Measurements from ENCODE around the gene ABTB1. TPM values are rescaled to one million over a fixed set of nuclear protein-coding genes. Genes with fewer than 3 reads are reported as not detected.

ABTB1 gene
- total and polyA plus RNA-seq, 5 donors from 2014 or later: 120 to 130 (median 123) TPM

- no peak overlapping the region for H3K27ac Mint-ChIP-seq
- peaks cover 11% of the 10 kb centered on the region for H3K27me3 Mint-ChIP-seq
- H3K36me3 Mint-ChIP-seq: no peaks in the 10 kb centered on the region
- no peaks in the 10 kb centered on the region for H3K4me1 ChIP-seq (ENCODE audit: control insufficient read depth, insufficient read depth, low read length, poor library complexity, severe bottlenecking)
- ATAC-seq (ENCODE audit: low read depth in 2 of 2): no peak
- DNase-seq: no peak
- no peak overlapping the region for H3K27ac ChIP-seq (ENCODE audit: insufficient read depth, low read length, poor library complexity, severe bottlenecking)
- H3K9me3 Mint-ChIP-seq: no peaks in the 10 kb centered on the region
- H3K36me3 ChIP-seq (ENCODE audit: control insufficient read depth, insufficient read depth, low read length): no peaks in the 10 kb centered on the region
- no peaks in the 10 kb centered on the region for H3K27me3 ChIP-seq (ENCODE audit: control insufficient read depth, insufficient read depth, low read length)
- H3K4me1 Mint-ChIP-seq: no peaks in the 10 kb centered on the region
- peak overlapping the region in 1 of 4 donors; percentile 61 for H3K4me3 Mint-ChIP-seq
- no peaks in the 10 kb centered on the region for H3K9me3 ChIP-seq (ENCODE audit: control insufficient read depth in 2 of 2, low read length in 2 of 2)
- no peak overlapping the region for H3K4me3 ChIP-seq (ENCODE audit: low read depth, low read length)
Measured at GRCh38 chr3:127718245-127718915, 45.6 kb downstream of the ABTB1 start.

- DNase-seq (no peak), ATAC-seq (ENCODE audit: low read depth in 2 of 2) (no peak)
- no peaks in the 10 kb centered on the region for H3K36me3 ChIP-seq (ENCODE audit: control insufficient read depth, insufficient read depth, low read length)
- H3K36me3 Mint-ChIP-seq: no peaks in the 10 kb centered on the region
- H3K9me3 Mint-ChIP-seq: peaks cover 0 to 2% (median 0%) of the 10 kb centered on the region in 7 donors
- no peak overlapping the region for H3K4me3 ChIP-seq (ENCODE audit: low read depth, low read length)
- no peaks in the 10 kb centered on the region for H3K9me3 ChIP-seq (ENCODE audit: control insufficient read depth in 2 of 2, low read length in 2 of 2)
- H3K4me3 Mint-ChIP-seq: no peak overlapping the region
- H3K4me1 Mint-ChIP-seq: no peaks in the 10 kb centered on the region
- H3K27me3 ChIP-seq (ENCODE audit: control insufficient read depth, insufficient read depth, low read length): no peaks in the 10 kb centered on the region
- H3K27ac ChIP-seq (ENCODE audit: insufficient read depth, low read length, poor library complexity, severe bottlenecking): no peak overlapping the region
- no peak overlapping the region for H3K27ac Mint-ChIP-seq
- peaks cover 16% of the 10 kb centered on the region for H3K27me3 Mint-ChIP-seq
- no peaks in the 10 kb centered on the region for H3K4me1 ChIP-seq (ENCODE audit: control insufficient read depth, insufficient read depth, low read length, poor library complexity, severe bottlenecking)
Measured at GRCh38 chr3:127718916-127719290, 46.2 kb downstream of the ABTB1 start.

- ATAC-seq (ENCODE audit: low read depth in 2 of 2) (no peak), DNase-seq (no peak)
- Histone ChIP-seq H3K9me3 (ENCODE audit: control insufficient read depth in 2 of 2, low read length in 2 of 2) (no peaks in the 10 kb centered on the region), H3K4me3 (ENCODE audit: low read depth, low read length) (no peak overlapping the region), H3K27ac (ENCODE audit: insufficient read depth, low read length, poor library complexity, severe bottlenecking) (no peak overlapping the region), H3K4me1 (ENCODE audit: control insufficient read depth, insufficient read depth, low read length, poor library complexity, severe bottlenecking) (no peaks in the 10 kb centered on the region), H3K36me3 (ENCODE audit: control insufficient read depth, insufficient read depth, low read length) (no peaks in the 10 kb centered on the region), H3K27me3 (ENCODE audit: control insufficient read depth, insufficient read depth, low read length) (no peaks in the 10 kb centered on the region)
- Mint-ChIP-seq H3K9me3 (peaks cover 0 to 2% (median 0%) of the 10 kb centered on the region in 7 donors), H3K27ac (no peak overlapping the region), H3K4me1 (no peaks in the 10 kb centered on the region), H3K4me3 (no peak overlapping the region), H3K36me3 (no peaks in the 10 kb centered on the region), H3K27me3 (peaks cover 18% of the 10 kb centered on the region)
Measured at GRCh38 chr3:127719369-127719768, 46.6 kb downstream of the ABTB1 start.

GRCh38 chr3:127720161-127720823 is 47.5 kb downstream of the ABTB1 start:
- no peaks in the 10 kb centered on the region for H3K36me3 ChIP-seq (ENCODE audit: control insufficient read depth, insufficient read depth, low read length)
- H3K4me1 Mint-ChIP-seq: no peaks in the 10 kb centered on the region
- no peaks in the 10 kb centered on the region for H3K4me1 ChIP-seq (ENCODE audit: control insufficient read depth, insufficient read depth, low read length, poor library complexity, severe bottlenecking)
- H3K27ac ChIP-seq (ENCODE audit: insufficient read depth, low read length, poor library complexity, severe bottlenecking): no peak overlapping the region
- H3K27me3 Mint-ChIP-seq: peaks cover 23% of the 10 kb centered on the region
- H3K9me3 Mint-ChIP-seq: peaks cover 0 to 2% (median 0%) of the 10 kb centered on the region in 7 donors
- H3K4me3 Mint-ChIP-seq: no peak overlapping the region
- no peaks in the 10 kb centered on the region for H3K36me3 Mint-ChIP-seq
- no peaks in the 10 kb centered on the region for H3K27me3 ChIP-seq (ENCODE audit: control insufficient read depth, insufficient read depth, low read length)
- no peaks in the 10 kb centered on the region for H3K9me3 ChIP-seq (ENCODE audit: control insufficient read depth in 2 of 2, low read length in 2 of 2)
- H3K4me3 ChIP-seq (ENCODE audit: low read depth, low read length): no peak overlapping the region
- DNase-seq (no peak), ATAC-seq (ENCODE audit: low read depth in 2 of 2) (no peak)
- H3K27ac Mint-ChIP-seq: no peak overlapping the region

GRCh38 chr3:127720985-127721935 is 48.5 kb downstream of the ABTB1 start:
- Histone ChIP-seq H3K9me3 (ENCODE audit: control insufficient read depth in 2 of 2, low read length in 2 of 2) (no peaks in the 10 kb centered on the region), H3K4me3 (ENCODE audit: low read depth, low read length) (no peak overlapping the region), H3K4me1 (ENCODE audit: control insufficient read depth, insufficient read depth, low read length, poor library complexity, severe bottlenecking) (no peaks in the 10 kb centered on the region), H3K27me3 (ENCODE audit: control insufficient read depth, insufficient read depth, low read length) (no peaks in the 10 kb centered on the region), H3K36me3 (ENCODE audit: control insufficient read depth, insufficient read depth, low read length) (no peaks in the 10 kb centered on the region), H3K27ac (ENCODE audit: insufficient read depth, low read length, poor library complexity, severe bottlenecking) (no peak overlapping the region)
- no peak overlapping the region for H3K4me3 Mint-ChIP-seq
- peaks cover 0 to 2% (median 0%) of the 10 kb centered on the region in 7 donors for H3K9me3 Mint-ChIP-seq
- DNase-seq: no peak
- no peak overlapping the region for H3K27ac Mint-ChIP-seq
- H3K36me3 Mint-ChIP-seq: no peaks in the 10 kb centered on the region
- peaks cover 30% of the 10 kb centered on the region for H3K27me3 Mint-ChIP-seq
- no peak for ATAC-seq (ENCODE audit: low read depth in 2 of 2)
- H3K4me1 Mint-ChIP-seq: no peaks in the 10 kb centered on the region

GRCh38 chr3:127722091-127722784 is 49.5 kb downstream of the ABTB1 start:
- H3K27ac Mint-ChIP-seq: no peak overlapping the region
- Histone ChIP-seq H3K27me3 (ENCODE audit: control insufficient read depth, insufficient read depth, low read length) (no peaks in the 10 kb centered on the region), H3K36me3 (ENCODE audit: control insufficient read depth, insufficient read depth, low read length) (no peaks in the 10 kb centered on the region), H3K27ac (ENCODE audit: insufficient read depth, low read length, poor library complexity, severe bottlenecking) (no peak overlapping the region), H3K4me1 (ENCODE audit: control insufficient read depth, insufficient read depth, low read length, poor library complexity, severe bottlenecking) (no peaks in the 10 kb centered on the region), H3K4me3 (ENCODE audit: low read depth, low read length) (no peak overlapping the region), H3K9me3 (ENCODE audit: control insufficient read depth in 2 of 2, low read length in 2 of 2) (no peaks in the 10 kb centered on the region)
- no peaks in the 10 kb centered on the region for H3K4me1 Mint-ChIP-seq
- H3K27me3 Mint-ChIP-seq: peaks cover 30% of the 10 kb centered on the region
- ATAC-seq (ENCODE audit: low read depth in 2 of 2): no peak
- no peaks in the 10 kb centered on the region for H3K36me3 Mint-ChIP-seq
- peaks cover 0 to 2% (median 0%) of the 10 kb centered on the region in 7 donors for H3K9me3 Mint-ChIP-seq
- H3K4me3 Mint-ChIP-seq: no peak overlapping the region
- DNase-seq: no peak

GRCh38 chr3:127723011-127723567 is 50.3 kb downstream of the ABTB1 start:
- no peak overlapping the region for H3K27ac Mint-ChIP-seq
- no peak for DNase-seq
- Histone ChIP-seq H3K36me3 (ENCODE audit: control insufficient read depth, insufficient read depth, low read length) (no peaks in the 10 kb centered on the region), H3K4me3 (ENCODE audit: low read depth, low read length) (no peak overlapping the region), H3K9me3 (ENCODE audit: control insufficient read depth in 2 of 2, low read length in 2 of 2) (no peaks in the 10 kb centered on the region), H3K27ac (ENCODE audit: insufficient read depth, low read length, poor library complexity, severe bottlenecking) (no peak overlapping the region), H3K4me1 (ENCODE audit: control insufficient read depth, insufficient read depth, low read length, poor library complexity, severe bottlenecking) (no peaks in the 10 kb centered on the region), H3K27me3 (ENCODE audit: control insufficient read depth, insufficient read depth, low read length) (no peaks in the 10 kb centered on the region)
- peaks cover 30% of the 10 kb centered on the region for H3K27me3 Mint-ChIP-seq
- no peaks in the 10 kb centered on the region for H3K36me3 Mint-ChIP-seq
- no peak overlapping the region for H3K4me3 Mint-ChIP-seq
- H3K9me3 Mint-ChIP-seq: peaks cover 0 to 2% (median 0%) of the 10 kb centered on the region in 7 donors
- H3K4me1 Mint-ChIP-seq: no peaks in the 10 kb centered on the region
- no peak for ATAC-seq (ENCODE audit: low read depth in 2 of 2)
